ENCODE results near the gene MATR3. TPM values are rescaled to one million over a fixed set of nuclear protein-coding genes. Genes with fewer than 3 reads are reported as not detected.
"Not testable (repeated sequence)": the region's sequence is repeated elsewhere in the genome, so short reads cannot be mapped to it uniquely, and the experiment has no call there.

The MATR3 gene
- total RNA-seq, 3 donors from 2014 or later (not counting 1 experiment from before 2014, with no cell fraction given) = 290 to 324 (median 297) TPM

- WGBS (ENCODE audit: insufficient coverage) = no CpG with 5 or more reads among the region's 2 CpGs
- DNase-seq = no peak
- Mint-ChIP-seq H3K27me3 (ENCODE audit: low read depth in 2 of 2) (peaks cover 0 to 2% of the 10 kb centered on the region in 2 donors), H3K9me3 (no peaks in the 10 kb centered on the region), H3K27ac (no peak overlapping the region), H3K4me3 (no peak overlapping the region), H3K36me3 (no peaks in the 10 kb centered on the region), H3K4me1 (peaks cover 3 to 21% of the 10 kb centered on the region in 2 donors)
- ATAC-seq = no peak
- H3K27me3 ChIP-seq (ENCODE audit: control insufficient read depth, insufficient read depth, low read length) = no peaks in the 10 kb centered on the region
- no peaks in the 10 kb centered on the region for H3K36me3 ChIP-seq (ENCODE audit: control insufficient read depth, insufficient read depth, low read length)
- H3K27ac ChIP-seq (ENCODE audit: low read length) = no peak overlapping the region
- no peaks in the 10 kb centered on the region for H3K9me3 ChIP-seq (ENCODE audit: control insufficient read depth, insufficient read depth, low read length)
- intact Hi-C loops (cut with micrococcal nuclease) = no loop called here
- TF ChIP-seq CTCF (IDR thresholded peaks at IDR 0.05) = no peak
- H3K4me3 ChIP-seq (ENCODE audit: low read length) = no peak overlapping the region
- H3K4me1 ChIP-seq (ENCODE audit: control insufficient read depth, insufficient read depth, low read length) = peaks cover 1% of the 10 kb centered on the region
Measured at GRCh38 chr5:139267481-139267880, 26.1 kb upstream of the MATR3 start.

DNA sequence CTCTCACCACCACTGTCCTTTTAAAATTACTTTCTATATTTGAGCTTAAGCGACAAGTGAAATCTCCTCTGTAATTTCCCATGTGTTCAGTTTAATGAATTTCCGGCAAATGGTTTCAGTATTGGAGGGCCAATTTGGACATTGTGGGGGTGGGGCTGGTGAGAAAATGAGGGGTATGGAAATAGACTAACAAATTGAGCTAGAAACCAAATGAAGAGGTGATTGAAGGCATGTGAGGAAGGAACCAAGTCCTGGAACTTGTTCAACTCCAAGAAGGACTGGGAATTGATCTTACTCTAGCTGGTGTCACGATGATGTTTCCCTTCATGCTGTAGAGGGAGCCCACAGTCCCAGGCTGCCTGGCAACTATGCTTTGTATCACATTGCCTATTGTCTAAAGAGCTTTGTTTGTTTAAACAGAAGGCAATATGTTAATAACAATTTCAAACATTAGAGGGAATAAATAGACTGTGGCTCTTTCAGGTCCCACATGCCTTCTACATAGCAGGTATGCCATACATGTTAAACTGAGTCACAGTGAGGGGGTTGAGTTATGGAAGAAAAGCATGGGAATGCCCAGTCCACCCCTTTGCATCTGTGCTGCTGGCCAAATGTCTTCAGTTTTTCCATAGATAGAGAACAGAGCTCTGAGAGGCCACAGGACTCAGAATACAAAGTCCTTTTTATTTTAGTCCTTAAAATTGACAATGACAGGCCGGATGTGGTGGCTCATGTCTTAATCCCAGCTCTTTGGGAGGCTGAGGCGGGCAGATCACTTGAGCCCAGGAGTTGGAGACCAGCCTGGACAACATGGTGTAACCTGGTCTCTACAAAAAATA is 25.0 kb upstream of the MATR3 start:
- H3K36me3 ChIP-seq (ENCODE audit: control insufficient read depth, insufficient read depth, low read length) = no peaks in the 10 kb centered on the region
- TF ChIP-seq CTCF (IDR thresholded peaks at IDR 0.05) = no peak
- Mint-ChIP-seq H3K4me1 (peaks cover 14 to 32% of the 10 kb centered on the region in 2 donors), H3K9me3 (no peaks in the 10 kb centered on the region), H3K4me3 (no peak overlapping the region), H3K27ac (peak overlapping the region in 1 of 2 donors; percentile 35), H3K27me3 (ENCODE audit: low read depth in 2 of 2) (peaks cover 0 to 2% of the 10 kb centered on the region in 2 donors), H3K36me3 (no peaks in the 10 kb centered on the region)
- intact Hi-C loops (cut with micrococcal nuclease) = no loop called here
- no peaks in the 10 kb centered on the region for H3K9me3 ChIP-seq (ENCODE audit: control insufficient read depth, insufficient read depth, low read length)
- no peak for ATAC-seq
- WGBS (ENCODE audit: insufficient coverage) = 64% methylated on average over 5 of the region's 5 CpGs
- H3K27me3 ChIP-seq (ENCODE audit: control insufficient read depth, insufficient read depth, low read length) = no peaks in the 10 kb centered on the region
- H3K4me3 ChIP-seq (ENCODE audit: low read length) = no peak overlapping the region
- no peak overlapping the region for H3K27ac ChIP-seq (ENCODE audit: low read length)
- DNase-seq = peak in 1 of 2 donors; percentile 22
- peaks cover 12% of the 10 kb centered on the region for H3K4me1 ChIP-seq (ENCODE audit: control insufficient read depth, insufficient read depth, low read length)

DNA sequence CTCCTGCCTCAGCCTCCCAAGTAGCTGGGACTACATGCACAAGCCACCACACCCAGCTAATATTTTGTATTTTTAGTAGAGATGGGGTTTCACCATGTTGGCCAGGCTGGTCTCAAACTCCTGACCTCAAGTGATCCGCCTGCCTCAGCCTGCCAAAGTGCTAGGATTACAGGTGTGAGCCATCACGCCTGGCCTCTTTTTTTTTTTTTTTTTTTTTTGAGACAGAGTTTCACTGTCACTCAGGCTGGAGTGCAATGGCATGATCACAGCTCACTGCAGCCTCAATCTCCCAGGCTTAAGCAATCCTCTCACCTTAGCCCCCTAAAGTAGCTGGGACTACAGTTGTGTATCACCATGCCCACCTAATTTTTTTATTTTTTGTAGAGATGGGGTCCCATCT is 22.8 kb upstream of the MATR3 start:
- not testable (repeated sequence) for H3K27ac Mint-ChIP-seq; H3K27me3 Mint-ChIP-seq (ENCODE audit: low read depth in 2 of 2); ATAC-seq; H3K9me3 ChIP-seq (ENCODE audit: control insufficient read depth, insufficient read depth, low read length); H3K36me3 Mint-ChIP-seq; H3K4me3 Mint-ChIP-seq; H3K27me3 ChIP-seq (ENCODE audit: control insufficient read depth, insufficient read depth, low read length); DNase-seq; H3K9me3 Mint-ChIP-seq; H3K36me3 ChIP-seq (ENCODE audit: control insufficient read depth, insufficient read depth, low read length); H3K27ac ChIP-seq (ENCODE audit: low read length); H3K4me3 ChIP-seq (ENCODE audit: low read length)
- intact Hi-C loops (cut with micrococcal nuclease) = loop anchor here (5.0 kb wide), 2 partner anchors 72 to 122 kb away; partner anchors contain the start of gene PAIP2
- peaks cover 21 to 46% of the 10 kb centered on the region in 2 donors for H3K4me1 Mint-ChIP-seq
- WGBS (ENCODE audit: insufficient coverage) = 73% methylated on average over 2 of the region's 2 CpGs
- H3K4me1 ChIP-seq (ENCODE audit: control insufficient read depth, insufficient read depth, low read length) = peaks cover 24% of the 10 kb centered on the region

DNA sequence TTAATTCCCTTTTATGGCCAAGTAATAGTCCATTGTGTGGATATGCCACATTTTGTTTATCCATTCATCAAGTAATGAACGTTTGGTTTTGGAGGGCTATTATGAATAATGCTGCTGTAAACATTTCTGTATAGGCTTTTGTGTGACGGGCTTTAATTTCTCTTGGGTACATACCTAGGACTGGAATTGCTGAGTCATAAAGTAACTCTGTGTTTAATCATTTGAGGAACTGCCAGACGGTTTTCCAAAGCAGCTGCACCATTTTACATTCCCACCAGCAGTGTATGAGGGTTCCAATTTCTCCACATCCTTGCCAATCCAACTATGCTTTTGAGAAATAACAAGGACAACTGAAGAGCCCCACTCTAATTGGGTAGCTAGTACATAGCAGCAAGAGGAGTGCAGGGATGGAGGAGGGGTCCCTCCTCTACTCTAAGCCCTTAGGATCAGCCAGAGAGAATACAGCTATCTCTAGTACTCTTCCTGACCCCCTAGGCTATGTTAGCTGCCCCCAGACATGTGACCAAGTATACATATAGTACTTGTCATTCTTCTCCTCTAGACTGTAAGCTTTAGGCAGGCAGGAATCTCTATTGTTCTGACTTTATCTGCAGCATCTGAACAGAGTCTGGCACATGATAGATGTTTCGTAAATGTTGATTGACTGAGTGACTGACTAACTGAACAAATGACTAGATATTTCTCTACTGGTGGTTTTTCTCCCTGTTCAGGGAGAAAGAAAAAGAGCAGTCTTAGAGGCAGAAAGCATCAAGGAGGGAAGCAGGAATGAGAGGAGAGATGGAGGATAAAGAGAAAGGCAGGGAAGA is 22.1 kb upstream of the MATR3 start:
- 55% methylated on average over 4 of the region's 4 CpGs for WGBS (ENCODE audit: insufficient coverage)
- Histone ChIP-seq H3K9me3 (ENCODE audit: control insufficient read depth, insufficient read depth, low read length) (no peaks in the 10 kb centered on the region), H3K4me3 (ENCODE audit: low read length) (no peak overlapping the region), H3K27ac (ENCODE audit: low read length) (no peak overlapping the region), H3K27me3 (ENCODE audit: control insufficient read depth, insufficient read depth, low read length) (no peaks in the 10 kb centered on the region), H3K4me1 (ENCODE audit: control insufficient read depth, insufficient read depth, low read length) (peaks cover 24% of the 10 kb centered on the region), H3K36me3 (ENCODE audit: control insufficient read depth, insufficient read depth, low read length) (no peaks in the 10 kb centered on the region)
- intact Hi-C loops (cut with micrococcal nuclease) = loop anchor here (5.0 kb wide), 2 partner anchors 71 to 121 kb away; partner anchors contain the start of gene PAIP2
- peak overlapping the region in 1 of 2 donors; percentile 34 for H3K27ac Mint-ChIP-seq
- ATAC-seq = no peak
- peaks cover 25 to 48% of the 10 kb centered on the region in 2 donors for H3K4me1 Mint-ChIP-seq
- no peak for DNase-seq
- peak overlapping the region; percentile 7 for H3K4me3 Mint-ChIP-seq
- no peaks in the 10 kb centered on the region for H3K36me3 Mint-ChIP-seq
- no peaks in the 10 kb centered on the region for H3K9me3 Mint-ChIP-seq
- H3K27me3 Mint-ChIP-seq (ENCODE audit: low read depth in 2 of 2) = no peaks in the 10 kb centered on the region
- TF ChIP-seq CTCF (IDR thresholded peaks at IDR 0.05) = no peak
